ENCODE data around the gene DAB1.
"Not testable (repeated sequence)": the region's sequence is repeated elsewhere in the genome, so short reads cannot be mapped to it uniquely, and the experiment has no call there.

GRCh38 chr1:57220905-57221304, 203.0 kb downstream of the DAB1 start:
- TF ChIP-seq EZH2 (IDR thresholded peaks at IDR 0.05; ENCODE audit: borderline replicate concordance, low read length); CTCF (conservative IDR thresholded peaks at IDR 0.05 in 1 of 2, IDR thresholded peaks at IDR 0.05 in 1 of 2; ENCODE audit: extremely low read depth in 1 of 2, insufficient read depth in 1 of 2, low read depth in 1 of 2, low read length in 2 of 2): not testable (repeated sequence)
